OCI-LY1 (cell line): ENCODE results near the gene SETDB2.

Experiments used
- H2AFZ ChIP-seq: fragments of 200-600 bp; sonication (generic), shearing (Covaris generic); 2 replicates; pipeline ENCODE4 v1.6.0; 2014; ENCODE audit warnings: antibody characterized with exemption, mild to moderate bottlenecking, low read length
- H3F3A ChIP-seq: fragments of 200-600 bp; sonication (generic), shearing (Covaris generic); 2 replicates; pipeline ENCODE4 v1.6.0; 2014; ENCODE audit warnings: mild to moderate bottlenecking, antibody characterized with exemption, low read length, moderate library complexity; ENCODE audit not compliant: insufficient read depth
- H3K27ac ChIP-seq: fragments of 200-600 bp; sonication (generic); 2 replicates; pipeline ENCODE4 v1.5.1; 2014; ENCODE audit warnings: low read length, mixed run types, mild to moderate bottlenecking, low read depth; ENCODE audit not compliant: poor library complexity, severe bottlenecking
- H3K27me3 ChIP-seq: fragments of 200-600 bp; sonication (generic); 2 replicates; pipeline ENCODE4 v1.6.0; 2014; ENCODE audit warnings: antibody characterized with exemption, mild to moderate bottlenecking, low read length, moderate library complexity; ENCODE audit not compliant: insufficient read depth
- H3K36me3 ChIP-seq: fragments of 200-600 bp; sonication (generic); 2 replicates; pipeline ENCODE4 v1.6.1; 2014; ENCODE audit warnings: mild to moderate bottlenecking, antibody characterized with exemption, low read length, moderate library complexity, mixed read lengths; ENCODE audit not compliant: insufficient read depth
- H3K4me1 ChIP-seq: fragments of 200-600 bp; sonication (generic); 2 replicates; pipeline ENCODE4 v1.5.1; 2014; ENCODE audit warnings: mild to moderate bottlenecking, low read length, moderate library complexity; ENCODE audit not compliant: insufficient read depth, severe bottlenecking
- H3K4me2 ChIP-seq: fragments of 200-600 bp; sonication (generic), shearing (Covaris generic); 2 replicates; pipeline ENCODE4 v1.6.1; 2014; ENCODE audit warnings: low read length
- H3K4me3 ChIP-seq: fragments of 200-600 bp; sonication (generic); 2 replicates; pipeline ENCODE4 v1.5.1; 2014; ENCODE audit warnings: low read length, low read depth, mild to moderate bottlenecking, mixed read lengths; ENCODE audit not compliant: poor library complexity, severe bottlenecking
- H3K79me2 ChIP-seq: fragments of 200-600 bp; shearing (Covaris generic); 2 replicates; pipeline ENCODE4 v1.6.1; 2016; ENCODE audit warnings: mixed run types, low read length, mixed read lengths; ENCODE audit not compliant: insufficient read depth
- H3K9ac ChIP-seq: fragments of 200-600 bp; sonication (generic), shearing (Covaris generic); 2 replicates; pipeline ENCODE4 v1.6.1; 2014; ENCODE audit warnings: mild to moderate bottlenecking, low read length, mixed read lengths
- H3K9me2 ChIP-seq: fragments of 200-600 bp; sonication (generic), shearing (Covaris generic); 2 replicates; pipeline ENCODE4 v1.6.1; 2014; ENCODE audit warnings: low read depth, mild to moderate bottlenecking, low read length, mixed read lengths
- H3K9me3 ChIP-seq: fragments of 200-600 bp; shearing (Covaris generic); 2 replicates; pipeline ENCODE4 v1.6.1; 2014; ENCODE audit warnings: low read length, mixed read lengths
- H4K20me1 ChIP-seq: fragments of 200-600 bp; sonication (generic), shearing (Covaris generic); 2 replicates; pipeline ENCODE4 v1.6.0; 2016; ENCODE audit warnings: mild to moderate bottlenecking, low read length; ENCODE audit not compliant: insufficient read depth
- CTCF ChIP-seq: fragments of 200-600 bp; sonication (generic), shearing (Covaris generic); IDR thresholded peaks from 2 replicates; pipeline ENCODE4 v1.5.1; 2017; ENCODE audit warnings: mild to moderate bottlenecking, antibody characterized with exemption, low read length, moderate library complexity, mixed read lengths
- EZH2 ChIP-seq: fragments of 200-600 bp; sonication (generic), shearing (Covaris generic); IDR thresholded peaks from 2 replicates; pipeline ENCODE4 v1.8.0; 2017; ENCODE audit warnings: borderline replicate concordance, mixed run types, mild to moderate bottlenecking, antibody characterized with exemption, low read length, moderate library complexity, mixed read lengths

The SETDB2 gene

GRCh38 chr13:49453465-49453864 is 9.4 kb downstream of the SETDB2 start:
- Histone ChIP-seq H2AFZ (no peak overlapping the region), H3K9ac (no peak overlapping the region), H3K9me3 (no peaks in the 10 kb centered on the region), H3K4me1 (peaks cover 23% of the 10 kb centered on the region), H3K4me3 (no peak overlapping the region), H3K79me2 (peaks cover 27% of the 10 kb centered on the region), H3F3A (no peaks in the 10 kb centered on the region), H3K36me3 (peaks cover 61% of the 10 kb centered on the region), H3K27me3 (no peaks in the 10 kb centered on the region), H4K20me1 (no peaks in the 10 kb centered on the region), H3K9me2 (no peaks in the 10 kb centered on the region), H3K27ac (no peak overlapping the region), H3K4me2 (no peak overlapping the region)
- TF ChIP-seq CTCF (no peak), EZH2 (no peak)

GRCh38 chr13:49454388-49455006 is 10.4 kb downstream of the SETDB2 start:
- peaks cover 20% of the 10 kb centered on the region for H3K4me1 ChIP-seq
- no peak overlapping the region for H3K4me3 ChIP-seq
- H3K36me3 ChIP-seq: peaks cover 52% of the 10 kb centered on the region
- TF ChIP-seq CTCF: no peak
- TF ChIP-seq EZH2: no peak
- H3K4me2 ChIP-seq: no peak overlapping the region
- no peaks in the 10 kb centered on the region for H3K9me2 ChIP-seq
- peaks cover 18% of the 10 kb centered on the region for H3K79me2 ChIP-seq
- H3K27ac ChIP-seq: no peak overlapping the region
- H2AFZ ChIP-seq: no peak overlapping the region
- H4K20me1 ChIP-seq: no peaks in the 10 kb centered on the region
- no peaks in the 10 kb centered on the region for H3K27me3 ChIP-seq
- H3K9ac ChIP-seq: no peak overlapping the region
- no peaks in the 10 kb centered on the region for H3F3A ChIP-seq
- no peaks in the 10 kb centered on the region for H3K9me3 ChIP-seq

- no peak overlapping the region for H2AFZ ChIP-seq
- H3K9me2 ChIP-seq: no peaks in the 10 kb centered on the region
- H4K20me1 ChIP-seq: no peaks in the 10 kb centered on the region
- peaks cover 13% of the 10 kb centered on the region for H3K79me2 ChIP-seq
- no peak overlapping the region for H3K4me2 ChIP-seq
- no peaks in the 10 kb centered on the region for H3F3A ChIP-seq
- peaks cover 15% of the 10 kb centered on the region for H3K4me1 ChIP-seq
- peaks cover 52% of the 10 kb centered on the region for H3K36me3 ChIP-seq
- no peak overlapping the region for H3K9ac ChIP-seq
- H3K4me3 ChIP-seq: no peak overlapping the region
- H3K27ac ChIP-seq: no peak overlapping the region
- H3K9me3 ChIP-seq: no peaks in the 10 kb centered on the region
- TF ChIP-seq EZH2 (no peak), CTCF (no peak)
- H3K27me3 ChIP-seq: no peaks in the 10 kb centered on the region
These were observed 10.9 kb downstream of the SETDB2 start for GRCh38 chr13:49455007-49455398.
